Measurements from ENCODE around the gene TARBP1. TPM values are rescaled to one million over a fixed set of nuclear protein-coding genes. Genes with fewer than 3 reads are reported as not detected.

The TARBP1 gene
- total RNA-seq, 6 experiments from 2014 or later: 8.1 to 12.8 (median 11.0) TPM

GRCh38 chr1:234345237-234345636 is 133.7 kb downstream of the TARBP1 start:
- H3K9me3 Mint-ChIP-seq: no peaks in the 10 kb centered on the region
- no peaks in the 10 kb centered on the region for H3K36me3 Mint-ChIP-seq (ENCODE audit: low read depth)
- TF ChIP-seq, protein P1, sequence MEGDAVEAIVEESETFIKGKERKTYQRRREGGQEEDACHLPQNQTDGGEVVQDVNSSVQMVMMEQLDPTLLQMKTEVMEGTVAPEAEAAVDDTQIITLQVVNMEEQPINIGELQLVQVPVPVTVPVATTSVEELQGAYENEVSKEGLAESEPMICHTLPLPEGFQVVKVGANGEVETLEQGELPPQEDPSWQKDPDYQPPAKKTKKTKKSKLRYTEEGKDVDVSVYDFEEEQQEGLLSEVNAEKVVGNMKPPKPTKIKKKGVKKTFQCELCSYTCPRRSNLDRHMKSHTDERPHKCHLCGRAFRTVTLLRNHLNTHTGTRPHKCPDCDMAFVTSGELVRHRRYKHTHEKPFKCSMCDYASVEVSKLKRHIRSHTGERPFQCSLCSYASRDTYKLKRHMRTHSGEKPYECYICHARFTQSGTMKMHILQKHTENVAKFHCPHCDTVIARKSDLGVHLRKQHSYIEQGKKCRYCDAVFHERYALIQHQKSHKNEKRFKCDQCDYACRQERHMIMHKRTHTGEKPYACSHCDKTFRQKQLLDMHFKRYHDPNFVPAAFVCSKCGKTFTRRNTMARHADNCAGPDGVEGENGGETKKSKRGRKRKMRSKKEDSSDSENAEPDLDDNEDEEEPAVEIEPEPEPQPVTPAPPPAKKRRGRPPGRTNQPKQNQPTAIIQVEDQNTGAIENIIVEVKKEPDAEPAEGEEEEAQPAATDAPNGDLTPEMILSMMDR (IDR thresholded peaks at IDR 0.05): no peak
- H3K4me1 Mint-ChIP-seq (ENCODE audit: low read depth): no peaks in the 10 kb centered on the region
- no peak overlapping the region for H3K4me3 Mint-ChIP-seq
- DNase-seq: no peak
- H3K27me3 Mint-ChIP-seq (ENCODE audit: insufficient read depth): peaks cover 2% of the 10 kb centered on the region
- H3K27ac Mint-ChIP-seq: no peak overlapping the region

- Mint-ChIP-seq H3K27ac (no peak overlapping the region), H3K4me3 (no peak overlapping the region), H3K9me3 (no peaks in the 10 kb centered on the region), H3K4me1 (ENCODE audit: low read depth) (no peaks in the 10 kb centered on the region), H3K27me3 (ENCODE audit: insufficient read depth) (peaks cover 2% of the 10 kb centered on the region; the same call in 1 of the 2 replicates), H3K36me3 (ENCODE audit: low read depth) (no peaks in the 10 kb centered on the region)
- TF ChIP-seq, protein P1 (IDR thresholded peaks at IDR 0.05): no peak
- no peak for DNase-seq
Observed at GRCh38 chr1:234342774-234343173, 136.2 kb downstream of the TARBP1 start.

Other genes starting within 250 kb of the TARBP1 start
- 10 to 100 TPM; 23.2 to 33.5 (median 29.0) TPM for gene COA6, start 105.7 kb downstream of the TARBP1 start, total RNA-seq (2021; fragmentation: NEBNext Ultra II Directional; extraction: Animal tissue kit (Norgen Biotek cat#: 25700))
- 10 to 100 TPM; 58.6 to 87.1 (median 73.2) TPM for gene IRF2BP2, start 131.0 kb upstream of the TARBP1 start, total RNA-seq (2021; fragmentation: NEBNext Ultra II Directional; extraction: Animal tissue kit (Norgen Biotek cat#: 25700))